ENCODE results near the gene KCNAB1.

KCNAB1 gene

GRCh38 chr3:156492801-156493261, 372.5 kb downstream of the KCNAB1 start:
- no peak for DNase-seq (ENCODE audit: low spot score)

GRCh38 chr3:156493887-156494286, 373.5 kb downstream of the KCNAB1 start:
- no peak for DNase-seq (ENCODE audit: low spot score)

GRCh38 chr3:156495816-156496215, 375.4 kb downstream of the KCNAB1 start:
- no peak for DNase-seq (ENCODE audit: low spot score)

GRCh38 chr3:156497326-156497725, 376.9 kb downstream of the KCNAB1 start:
- no peak for DNase-seq (ENCODE audit: low spot score)

- no peak for DNase-seq (ENCODE audit: low spot score)
Measured at GRCh38 chr3:156498307-156498706, 377.9 kb downstream of the KCNAB1 start.

GRCh38 chr3:156507285-156507684, 386.9 kb downstream of the KCNAB1 start:
- DNase-seq (ENCODE audit: low spot score): no peak

- DNase-seq (ENCODE audit: low spot score): peak; percentile 88
Measured at GRCh38 chr3:156509189-156510174, 389.1 kb downstream of the KCNAB1 start.

- no peak for DNase-seq (ENCODE audit: low spot score)
Measured at GRCh38 chr3:156511987-156512677, 391.8 kb downstream of the KCNAB1 start.

GRCh38 chr3:156513619-156514018, 393.2 kb downstream of the KCNAB1 start:
- no peak for DNase-seq (ENCODE audit: low spot score)

- DNase-seq (ENCODE audit: low spot score): peak; percentile 76
Measured at GRCh38 chr3:156516284-156516683, 395.9 kb downstream of the KCNAB1 start.

- no peak for DNase-seq (ENCODE audit: low spot score)
Measured at GRCh38 chr3:156516961-156517360, 396.6 kb downstream of the KCNAB1 start.

GRCh38 chr3:156518726-156519125, 398.3 kb downstream of the KCNAB1 start:
- DNase-seq (ENCODE audit: low spot score): no peak

GRCh38 chr3:156519758-156520162, 399.4 kb downstream of the KCNAB1 start:
- no peak for DNase-seq (ENCODE audit: low spot score)

- no peak for DNase-seq (ENCODE audit: low spot score)
Measured at GRCh38 chr3:156522673-156523072, 402.3 kb downstream of the KCNAB1 start.

- no peak for DNase-seq (ENCODE audit: low spot score)
Measured at GRCh38 chr3:156525808-156526207, 405.4 kb downstream of the KCNAB1 start.

- no peak for DNase-seq (ENCODE audit: low spot score)
Measured at GRCh38 chr3:156527060-156527459, 406.7 kb downstream of the KCNAB1 start.

GRCh38 chr3:156530980-156531379, 410.6 kb downstream of the KCNAB1 start:
- no peak for DNase-seq (ENCODE audit: low spot score)

GRCh38 chr3:156532730-156533129, 412.4 kb downstream of the KCNAB1 start:
- no peak for DNase-seq (ENCODE audit: low spot score)

- no peak for DNase-seq (ENCODE audit: low spot score)
Measured at GRCh38 chr3:156533205-156533604, 412.8 kb downstream of the KCNAB1 start.

GRCh38 chr3:156535162-156535627, 414.8 kb downstream of the KCNAB1 start:
- peak; percentile 47 for DNase-seq (ENCODE audit: low spot score)

GRCh38 chr3:156535798-156536197, 415.4 kb downstream of the KCNAB1 start:
- no peak for DNase-seq (ENCODE audit: low spot score)

- no peak for DNase-seq (ENCODE audit: low spot score)
Measured at GRCh38 chr3:156536524-156537316, 416.3 kb downstream of the KCNAB1 start.

Data from cerebellar cortex (tissue), 1 donor.